ENCODE results near the gene AKAP13.
"Not testable (repeated sequence)": the region's sequence is repeated elsewhere in the genome, so short reads cannot be mapped to it uniquely, and the experiment has no call there.

Gene AKAP13

GRCh38 chr15:85453144-85453872 lies 72.9 kb downstream of the AKAP13 start:
- DNase-seq = no peak

GRCh38 chr15:85454403-85454802 lies 74.0 kb downstream of the AKAP13 start:
- no peak for DNase-seq

- DNase-seq = no peak
Observed at GRCh38 chr15:85455891-85456290, 75.5 kb downstream of the AKAP13 start.

GRCh38 chr15:85456798-85457197 lies 76.4 kb downstream of the AKAP13 start:
- DNase-seq = no peak

GRCh38 chr15:85457392-85457968 lies 77.1 kb downstream of the AKAP13 start:
- DNase-seq = no peak

GRCh38 chr15:85458764-85459163 lies 78.4 kb downstream of the AKAP13 start:
- DNase-seq = no peak

- no peak for DNase-seq
Observed at GRCh38 chr15:85462029-85462428, 81.6 kb downstream of the AKAP13 start.

- DNase-seq = no peak
Observed at GRCh38 chr15:85463276-85463892, 83.0 kb downstream of the AKAP13 start.

- no peak for DNase-seq
Observed at GRCh38 chr15:85463976-85464375, 83.6 kb downstream of the AKAP13 start.

- no peak for DNase-seq
Observed at GRCh38 chr15:85464471-85464870, 84.1 kb downstream of the AKAP13 start.

GRCh38 chr15:85470563-85471271 lies 90.3 kb downstream of the AKAP13 start:
- DNase-seq = no peak

- no peak for DNase-seq
Observed at GRCh38 chr15:85472349-85472748, 91.9 kb downstream of the AKAP13 start.

GRCh38 chr15:85473455-85473854 lies 93.1 kb downstream of the AKAP13 start:
- no peak for DNase-seq

- DNase-seq = no peak
Observed at GRCh38 chr15:85474700-85475316, 94.4 kb downstream of the AKAP13 start.

- DNase-seq = no peak
Observed at GRCh38 chr15:85475317-85475701, 94.9 kb downstream of the AKAP13 start.

- no peak for DNase-seq
Observed at GRCh38 chr15:85475711-85476110, 95.3 kb downstream of the AKAP13 start.

- DNase-seq = no peak
Observed at GRCh38 chr15:85477061-85477460, 96.7 kb downstream of the AKAP13 start.

GRCh38 chr15:85477730-85478129 lies 97.3 kb downstream of the AKAP13 start:
- no peak for DNase-seq

- DNase-seq = no peak
Observed at GRCh38 chr15:85479071-85479647, 98.8 kb downstream of the AKAP13 start.

GRCh38 chr15:85480923-85481322 lies 100.5 kb downstream of the AKAP13 start:
- DNase-seq = no peak

- not testable (repeated sequence) for DNase-seq
Observed at GRCh38 chr15:85481543-85481942, 101.1 kb downstream of the AKAP13 start.

- no peak for DNase-seq
Observed at GRCh38 chr15:85482894-85483293, 102.5 kb downstream of the AKAP13 start.

- not testable (repeated sequence) for DNase-seq
Observed at GRCh38 chr15:85483955-85484354, 103.6 kb downstream of the AKAP13 start.
